Left renal cortex interstitium (tissue), 4 donors: ENCODE results near the gene SYT17. TPM values are rescaled to one million over a fixed set of nuclear protein-coding genes. Genes with fewer than 3 reads are reported as not detected.
"Not testable (repeated sequence)": the region's sequence is repeated elsewhere in the genome, so short reads cannot be mapped to it uniquely, and the experiment has no call there.

Source experiments
- DNase-seq, 4 donors: peaks; one replicate each; pipeline ENCODE4 v3.0.0-alpha.2; 2013; ENCODE audit warnings: low read depth in 4 of 4, low spot score in 2 of 4, missing footprints in 1 of 4
- polyA plus RNA-seq, 4 donors: library from polyadenylated mRNA; unstranded; fragments of 120-200 nt; gene quantifications; one replicate each; pipeline ENCODE4 v1.2.1, GENCODE V29; 2013; ENCODE audit not compliant: insufficient read length in 4 of 4

Gene SYT17
- polyA plus RNA-seq, 4 donors: 9.4 to 11.7 (median 10.2) TPM

DNA sequence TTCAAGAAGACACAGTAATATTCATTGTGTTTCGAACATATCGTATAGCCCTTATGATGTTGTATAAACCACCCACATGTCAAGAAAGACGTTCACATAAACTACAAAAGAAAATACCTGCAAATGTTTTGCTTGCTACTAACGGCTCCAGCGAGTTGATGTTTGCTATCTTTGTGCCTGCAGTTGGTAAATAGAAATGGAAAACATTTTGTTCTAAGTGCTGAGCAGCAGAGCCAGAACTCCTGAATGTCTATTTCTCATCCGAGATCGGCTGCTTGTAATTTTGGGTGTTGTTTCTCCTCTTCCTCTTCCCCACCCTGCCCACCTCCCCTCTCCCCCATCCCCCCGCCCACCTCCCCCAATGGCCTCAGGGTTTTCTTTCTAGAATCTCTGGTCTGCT lies 5.0 kb downstream of the SYT17 start:
- DNase-seq: no peak

DNA sequence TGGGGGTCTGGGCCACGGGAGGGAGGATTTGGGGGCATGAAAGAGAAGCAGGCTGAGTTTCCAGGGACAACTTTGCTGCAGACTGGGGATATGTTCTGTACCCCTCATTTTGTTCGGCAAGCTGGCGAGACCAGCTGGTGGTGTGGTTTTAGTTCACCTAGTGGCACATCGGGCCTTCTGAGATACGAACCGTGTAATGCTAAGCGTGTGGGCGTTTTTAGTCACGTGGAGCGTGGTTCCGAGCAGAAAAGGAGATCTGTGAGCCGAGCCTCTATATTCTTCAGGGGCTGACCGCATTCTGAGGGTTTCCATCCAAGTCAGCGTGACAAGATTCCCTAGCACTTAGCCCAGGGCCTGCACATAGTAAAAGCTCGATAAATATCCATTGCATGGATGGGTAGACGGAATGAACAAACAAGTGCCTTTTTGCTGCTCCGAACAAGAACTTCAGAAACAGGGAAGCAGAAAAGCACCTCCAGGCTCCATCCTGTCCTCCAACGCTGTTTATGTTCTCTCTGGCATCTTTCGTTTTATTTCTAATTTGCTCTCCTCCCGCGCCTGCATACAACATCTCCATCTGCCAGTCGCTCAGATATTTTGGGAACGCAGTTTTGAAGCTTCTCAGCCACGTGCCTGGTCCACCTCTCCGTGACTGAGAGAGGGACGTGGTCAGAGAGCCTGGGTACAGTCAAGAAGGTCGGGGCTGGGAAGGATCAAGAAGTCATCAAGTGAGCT lies 5.8 kb downstream of the SYT17 start:
- DNase-seq: no peak

DNA sequence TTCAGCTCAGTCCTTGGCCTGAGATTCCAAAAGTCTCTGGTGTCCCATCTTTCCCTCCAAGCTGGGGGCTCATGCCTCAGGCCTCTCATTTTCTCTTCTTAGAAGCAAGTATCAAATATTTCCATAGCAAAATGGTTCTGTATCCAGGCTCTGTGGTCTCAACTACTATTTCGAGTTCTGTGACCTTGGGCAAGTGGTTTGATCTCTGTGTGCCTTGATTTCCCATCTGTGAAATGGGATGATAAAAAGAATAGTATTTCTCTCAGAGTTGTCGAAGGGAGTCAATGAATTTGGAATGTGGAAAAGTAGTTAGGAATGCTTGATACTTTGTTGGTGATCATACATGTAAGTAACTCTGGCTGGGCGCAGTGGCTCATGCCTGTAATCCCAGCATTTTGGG lies 6.4 kb downstream of the SYT17 start:
- DNase-seq: no peak

DNA sequence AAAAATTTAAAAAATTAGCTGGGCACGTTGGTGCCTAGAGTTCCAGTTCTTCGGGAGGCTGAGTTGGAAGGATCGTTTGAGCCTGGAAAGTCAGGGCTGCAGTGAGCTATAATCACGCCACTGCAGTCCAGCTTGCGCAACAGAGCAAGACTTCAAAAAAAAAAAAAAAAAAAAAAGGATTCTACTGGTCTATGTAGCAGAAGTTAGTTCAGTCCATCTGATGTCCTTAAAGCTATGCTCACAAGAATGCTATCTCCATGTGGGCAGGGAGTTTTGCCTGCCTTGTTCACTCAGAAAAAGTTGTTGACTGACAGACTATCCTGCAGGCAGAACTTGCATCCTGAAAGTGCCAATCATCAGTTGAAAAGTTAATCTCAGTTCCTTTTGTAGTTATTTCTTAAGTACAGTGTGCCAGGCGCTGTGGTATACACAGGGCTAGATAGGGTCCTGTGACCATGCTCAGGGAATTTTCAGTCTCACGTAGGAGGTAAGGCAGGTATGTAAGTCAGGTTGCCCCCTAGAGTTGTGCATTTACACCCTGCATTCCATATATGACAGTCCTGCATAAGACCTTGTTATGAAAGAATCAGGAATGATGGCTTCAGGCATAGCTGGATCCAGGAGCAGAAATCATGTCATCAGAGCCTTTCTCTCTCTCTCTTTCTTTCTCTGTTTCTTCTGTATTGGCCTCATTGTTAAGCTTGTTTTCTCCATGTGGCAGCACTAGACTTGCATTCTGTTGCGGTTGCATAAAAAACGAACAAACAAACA lies 7.6 kb downstream of the SYT17 start:
- no peak for DNase-seq

DNA sequence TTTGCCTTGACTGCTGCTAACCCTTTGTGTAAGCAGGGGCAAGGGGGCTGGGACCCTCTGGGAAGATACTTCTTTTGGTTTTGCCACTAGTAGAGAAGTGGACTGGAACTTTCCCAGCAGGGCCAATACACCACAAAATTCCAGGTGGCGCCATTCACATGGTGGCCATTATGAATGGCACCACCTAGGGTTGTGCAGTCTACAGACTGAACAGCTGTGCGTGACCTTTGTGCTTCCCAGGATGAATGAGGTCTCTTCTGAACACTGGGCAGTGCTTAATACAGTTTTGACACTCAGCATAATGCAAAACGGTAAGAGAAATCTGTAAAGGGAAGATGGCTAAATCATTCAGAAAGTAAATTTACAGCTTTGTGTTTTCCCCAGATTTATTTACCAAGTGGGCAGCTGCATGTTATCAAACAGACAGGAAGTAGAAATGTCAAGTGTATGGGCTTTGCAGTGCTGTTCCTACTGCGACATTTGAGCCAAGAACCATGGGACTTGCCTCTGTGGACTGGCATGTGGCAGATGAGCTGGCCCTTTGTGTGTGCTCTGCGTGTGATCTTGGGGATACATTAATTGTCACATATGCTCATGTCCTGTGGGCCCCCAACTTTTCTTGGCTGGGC lies 9.2 kb downstream of the SYT17 start:
- no peak for DNase-seq

DNA sequence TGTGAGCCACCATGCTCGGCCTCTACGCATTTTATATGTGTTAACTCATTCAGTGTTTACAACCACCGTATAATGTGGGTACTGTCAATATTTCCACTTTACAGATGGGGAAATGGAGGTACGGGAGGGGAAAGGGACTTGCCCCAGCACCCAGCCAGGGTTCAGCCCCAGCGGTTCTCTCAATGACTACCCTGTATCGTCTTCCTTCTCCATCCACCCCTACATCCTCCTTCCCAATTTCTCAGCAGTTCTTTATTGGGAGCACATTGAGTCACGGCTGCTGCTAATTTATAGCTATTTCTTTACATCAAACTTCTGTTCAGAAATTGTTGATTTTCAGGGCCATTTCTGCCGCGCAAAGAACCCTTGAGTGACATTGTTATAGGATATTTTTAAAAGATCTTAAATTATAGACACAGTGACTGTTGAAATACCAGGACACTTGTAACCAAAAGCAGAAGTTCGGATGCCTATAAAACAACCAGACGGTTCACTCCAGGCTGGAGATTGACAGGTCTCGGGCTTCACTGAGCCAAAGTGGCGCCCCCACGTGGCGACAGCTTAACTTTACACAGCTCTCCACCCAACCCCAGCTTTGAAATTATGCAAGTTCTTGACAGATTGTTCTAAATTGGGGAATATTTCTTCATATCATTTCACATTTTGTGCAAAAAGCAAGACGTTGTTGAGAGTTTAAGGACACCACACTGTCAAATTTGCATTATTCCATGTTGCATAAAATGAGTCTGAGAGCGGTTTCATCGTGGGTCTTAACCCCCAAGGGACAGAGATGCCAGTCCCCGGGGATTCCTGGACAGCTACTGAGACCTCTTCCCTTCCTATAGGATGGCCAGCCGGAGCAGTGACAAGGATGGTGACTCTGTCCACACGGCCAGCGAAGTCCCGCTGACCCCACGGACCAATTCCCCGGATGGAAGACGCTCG lies 11.8 kb downstream of the SYT17 start:
- no peak for DNase-seq

DNA sequence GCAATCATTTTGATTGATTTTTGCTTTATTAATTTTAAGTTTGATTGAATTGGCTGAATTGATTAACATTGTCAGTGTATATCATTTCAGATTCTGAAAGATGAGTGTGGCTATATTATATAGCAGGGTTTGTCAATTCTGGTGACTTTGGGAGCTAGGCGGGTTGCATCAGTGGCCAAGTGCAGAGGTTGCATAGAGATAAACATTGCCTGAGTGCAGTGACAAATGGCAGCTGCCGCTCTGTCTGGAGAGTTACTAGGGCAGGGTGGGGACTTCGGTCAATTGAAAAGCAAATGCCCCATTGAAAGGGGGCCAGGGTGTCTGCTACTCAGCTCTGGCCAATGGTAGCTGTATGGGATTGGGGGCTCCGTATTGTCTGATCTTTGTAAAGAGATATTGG lies 12.7 kb downstream of the SYT17 start:
- no peak for DNase-seq

DNA sequence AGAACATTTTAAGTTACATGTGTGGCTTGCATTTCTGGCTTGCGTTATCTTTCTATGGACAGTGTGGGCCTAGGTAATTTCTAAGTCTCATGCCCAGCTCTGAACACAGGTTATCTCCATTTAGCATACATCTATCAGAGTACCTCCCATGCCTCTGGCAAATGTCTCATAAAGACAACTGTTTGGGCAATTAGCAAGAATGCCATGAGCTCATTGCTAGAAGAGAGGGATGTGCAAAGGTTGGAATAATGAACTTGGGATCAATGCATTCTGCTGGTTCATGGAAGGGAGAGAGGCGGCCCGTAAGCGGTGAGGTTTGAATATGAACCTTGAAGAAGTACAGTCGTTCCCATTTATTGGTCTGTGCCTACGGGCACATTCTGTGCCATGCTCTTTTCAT lies 14.4 kb downstream of the SYT17 start:
- no peak for DNase-seq

DNA sequence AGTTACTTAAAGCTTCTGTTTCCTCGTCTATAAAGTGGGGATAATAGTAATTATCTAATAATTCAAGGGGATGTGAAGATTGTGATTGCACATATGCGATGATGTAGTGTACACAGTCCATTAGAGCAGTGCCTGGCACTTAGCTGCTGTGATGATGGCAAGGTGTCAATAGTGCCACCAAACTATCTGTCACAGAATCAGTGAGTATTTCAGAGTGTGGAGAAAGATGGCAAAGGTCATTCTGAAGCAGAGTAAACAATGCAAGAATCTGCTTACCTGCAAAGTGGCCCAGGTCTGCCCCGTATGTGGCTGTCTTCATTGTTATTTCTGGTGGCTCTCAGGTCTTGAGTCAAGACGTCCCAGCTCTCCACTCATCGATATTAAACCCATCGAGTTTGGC lies 15.1 kb downstream of the SYT17 start:
- DNase-seq: no peak

DNA sequence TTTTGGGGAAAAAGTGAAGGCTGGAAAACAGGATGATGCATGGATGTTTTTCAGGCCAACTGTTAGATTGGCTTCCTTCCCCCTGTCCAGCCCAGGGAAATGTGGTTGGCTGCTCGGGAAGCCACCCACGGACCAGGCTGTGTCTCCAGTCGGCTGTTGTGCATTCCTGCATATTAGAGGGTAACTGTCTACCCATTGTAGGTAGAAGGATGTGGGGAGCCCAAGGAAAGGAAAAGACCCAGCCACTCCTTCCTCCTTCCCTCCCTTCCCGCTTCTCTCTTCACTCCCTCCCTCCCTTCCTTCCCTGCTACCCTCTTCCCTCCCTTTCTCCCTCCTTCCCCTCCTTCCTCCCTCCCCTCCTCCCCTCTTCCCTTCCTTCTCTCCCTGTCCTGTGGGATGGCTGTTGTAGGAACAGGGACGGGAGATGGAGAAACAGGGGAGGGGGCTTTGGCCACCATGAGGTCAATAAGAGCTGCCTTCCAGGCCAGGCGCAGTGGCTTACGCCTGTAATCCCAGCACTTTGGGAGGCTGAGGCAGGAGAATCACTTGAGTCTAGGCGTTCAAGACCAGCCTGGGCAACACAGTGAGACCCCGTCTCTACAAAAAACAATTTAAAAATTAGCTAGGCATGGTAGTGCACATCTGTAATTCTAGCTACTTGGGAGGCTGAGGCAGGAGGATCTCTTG lies 16.9 kb downstream of the SYT17 start:
- no peak for DNase-seq

DNA sequence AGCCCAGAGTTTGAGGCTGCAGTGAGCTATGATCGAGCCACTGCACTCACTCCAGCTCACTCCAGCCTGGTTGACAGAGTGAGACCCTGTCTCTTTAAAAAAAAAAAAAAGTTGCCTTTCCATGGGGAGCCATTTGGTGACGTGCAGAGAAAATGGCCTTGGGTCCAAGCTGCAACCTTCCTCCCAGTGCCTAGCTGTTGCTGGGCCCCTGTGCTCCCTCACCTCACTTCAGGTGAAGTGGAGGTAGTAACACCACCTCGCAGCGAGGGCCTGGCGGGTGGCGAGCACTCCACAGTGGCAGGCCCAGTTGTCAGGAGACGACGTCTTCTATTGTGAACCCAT lies 17.4 kb downstream of the SYT17 start:
- no peak for DNase-seq

DNA sequence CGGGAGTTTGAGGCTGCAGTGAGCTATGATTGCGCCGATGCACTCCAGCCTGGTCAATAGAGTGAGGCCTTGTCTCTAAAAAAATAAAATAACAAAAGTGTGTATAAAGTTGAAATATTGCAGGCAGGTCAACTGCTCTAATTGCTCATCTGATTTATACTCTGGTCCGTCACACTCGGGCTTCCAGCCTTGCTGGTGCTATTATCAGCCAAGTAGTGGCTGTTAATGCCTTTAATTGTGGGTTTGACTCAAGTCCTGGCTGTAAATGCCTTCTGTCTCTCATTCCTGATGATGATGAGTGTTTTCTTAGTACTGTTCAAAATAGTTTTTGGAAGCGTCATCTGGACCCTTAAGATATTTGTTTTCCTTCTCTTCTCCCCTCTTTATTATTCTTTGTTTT lies 18.4 kb downstream of the SYT17 start:
- no peak for DNase-seq

DNA sequence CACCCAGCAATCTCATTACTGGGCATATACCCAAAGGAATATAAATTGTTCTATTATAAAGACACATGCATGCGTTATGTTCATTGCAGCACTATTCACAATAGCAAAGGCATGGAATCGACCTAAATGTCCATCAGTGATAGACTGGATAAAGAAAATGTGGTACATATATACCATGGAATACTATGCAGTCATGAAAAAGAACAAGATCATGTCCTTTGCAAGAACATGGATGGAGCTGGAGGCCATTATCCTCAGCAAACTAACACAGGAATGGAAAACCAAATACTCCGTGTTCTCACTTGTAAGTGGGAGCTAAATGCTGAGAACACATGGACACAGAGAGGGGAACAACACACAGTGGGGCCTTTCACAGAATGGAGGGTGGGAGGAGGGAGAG lies 19.9 kb downstream of the SYT17 start:
- not testable (repeated sequence) for DNase-seq

DNA sequence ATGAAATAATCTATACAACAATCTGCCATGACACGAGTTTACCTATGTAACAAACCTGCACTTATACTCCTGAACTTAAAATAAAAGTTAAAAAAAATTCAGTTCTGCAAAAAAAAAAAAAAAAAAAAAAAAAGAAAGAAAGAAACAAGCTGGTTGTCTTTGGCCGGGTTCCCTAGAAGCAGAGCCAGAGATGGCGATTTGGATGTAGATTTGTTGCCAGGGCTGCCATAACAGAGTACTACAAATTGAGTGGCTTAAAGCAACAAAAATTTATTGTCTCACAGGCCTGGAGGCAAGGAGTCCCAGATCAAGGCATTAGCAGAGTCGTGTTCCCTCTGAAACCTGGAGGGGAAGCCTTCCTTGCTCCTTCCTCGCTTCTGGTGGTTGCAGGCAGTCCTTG lies 20.4 kb downstream of the SYT17 start:
- DNase-seq: no peak

DNA sequence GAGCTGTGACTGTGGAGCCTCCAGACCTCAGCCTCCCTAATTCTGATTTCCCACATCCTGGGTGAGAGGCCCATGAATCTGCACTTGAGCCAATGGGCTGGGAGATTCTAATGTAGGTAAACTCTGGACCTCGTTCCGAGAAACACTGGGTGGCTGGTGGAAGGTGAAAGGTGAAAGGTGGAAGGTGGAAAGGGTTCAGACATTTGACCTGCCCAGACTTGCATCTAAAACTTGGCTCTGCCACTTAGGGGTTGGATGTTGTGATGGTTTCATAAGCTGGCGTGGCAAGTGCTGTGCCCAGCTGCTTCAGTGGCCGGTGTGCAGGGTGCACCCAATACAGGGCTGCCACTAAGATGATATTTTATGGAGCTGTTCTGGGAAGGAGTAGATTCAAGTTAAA lies 24.8 kb downstream of the SYT17 start:
- DNase-seq: no peak

DNA sequence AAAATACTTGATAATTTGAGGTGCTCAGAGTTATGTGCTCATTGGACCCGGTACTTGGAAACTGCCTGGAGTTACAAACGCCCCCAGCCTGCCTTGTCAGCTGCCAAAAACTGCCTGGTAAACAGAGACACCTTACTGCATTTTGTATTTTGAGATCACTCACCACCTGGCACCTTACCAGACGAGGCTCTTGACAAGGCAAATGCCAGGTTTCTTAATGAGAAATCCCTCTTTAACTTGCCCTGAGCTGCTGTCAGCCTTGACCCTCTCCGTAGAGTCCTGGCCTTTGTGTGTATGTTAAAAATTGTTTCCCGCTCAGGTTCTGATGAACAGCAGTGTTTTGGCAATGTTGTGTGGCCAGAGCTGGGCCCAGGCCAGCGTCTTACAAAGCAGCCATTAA lies 28.8 kb downstream of the SYT17 start:
- DNase-seq: no peak

DNA sequence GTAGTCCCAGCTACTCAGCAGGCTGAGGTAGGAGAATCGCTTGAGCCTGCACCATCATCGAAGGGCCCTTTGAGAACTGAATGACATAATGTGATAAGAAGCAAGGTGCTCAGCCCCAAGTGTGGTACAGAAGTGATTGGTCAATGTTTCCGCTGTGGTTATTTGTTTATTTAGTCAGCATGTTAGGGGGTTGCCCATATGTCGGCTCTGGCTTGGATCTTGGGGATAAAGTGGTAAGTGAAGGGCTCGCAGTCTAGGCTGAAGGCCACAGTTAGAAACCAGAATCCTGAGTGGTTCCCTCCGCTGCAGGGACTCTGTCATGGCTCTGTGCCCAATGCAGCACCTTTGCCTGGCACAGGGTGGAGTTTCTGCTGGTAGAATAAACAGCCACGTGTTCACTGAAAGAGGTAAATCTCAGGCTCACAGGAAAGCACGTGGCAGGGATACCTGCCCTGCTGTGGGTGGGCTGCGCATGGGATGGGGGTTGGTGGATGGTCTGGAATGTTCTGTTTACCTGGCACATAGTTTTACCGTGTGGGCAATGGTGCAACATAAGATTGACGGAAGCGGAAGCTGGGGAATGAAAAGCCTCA lies 35.4 kb downstream of the SYT17 start:
- DNase-seq: no peak

DNA sequence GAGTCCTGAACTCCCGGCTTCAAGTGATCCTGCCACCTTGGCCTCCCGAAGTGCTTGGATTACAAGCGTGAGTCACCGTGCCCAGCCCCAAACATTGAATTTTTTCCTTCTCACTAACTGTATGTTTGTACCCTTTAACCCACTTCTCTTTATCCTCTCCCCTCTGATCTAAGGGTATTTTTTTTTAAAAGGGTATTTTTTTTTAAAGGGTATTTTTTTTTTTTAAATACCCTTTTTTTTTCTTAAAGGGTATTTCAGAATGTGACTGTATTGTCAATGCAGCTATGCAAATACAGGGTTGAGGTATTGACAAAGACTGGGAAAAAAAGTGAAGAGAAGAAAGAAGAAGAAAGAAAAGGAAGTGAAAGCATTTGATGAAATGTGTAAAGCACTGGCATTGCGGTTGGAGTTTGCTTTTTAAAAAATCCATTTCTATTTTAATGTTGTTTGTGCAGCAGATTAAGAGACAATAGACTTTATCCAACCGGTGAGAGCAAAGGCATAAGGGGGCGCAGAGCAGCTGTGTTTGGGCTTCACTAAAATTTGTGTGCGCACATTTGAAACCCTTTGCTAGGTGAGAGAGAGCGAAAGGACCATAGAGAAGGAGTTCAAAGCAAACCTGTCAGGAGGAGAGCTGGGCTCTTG lies 42.4 kb downstream of the SYT17 start:
- DNase-seq: no peak

DNA sequence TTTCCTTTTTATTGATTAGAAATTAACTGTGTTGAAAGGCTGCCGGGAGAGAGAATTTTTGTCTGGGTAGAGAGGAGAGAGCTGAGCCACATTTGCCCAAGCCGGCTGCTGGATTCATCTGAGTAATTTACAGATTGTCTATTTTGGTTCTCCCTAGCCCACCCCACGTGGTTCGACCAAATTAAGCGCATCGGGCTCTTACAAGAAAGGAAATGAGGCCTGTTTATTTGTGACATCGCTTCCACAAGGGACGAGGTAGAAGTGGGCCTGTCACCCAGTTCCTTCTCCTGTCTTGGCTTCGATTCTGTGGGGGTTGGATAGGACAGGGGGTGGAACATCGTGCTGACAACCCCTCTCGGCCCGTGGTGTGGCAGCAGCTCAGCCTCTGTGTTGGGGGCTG lies 42.9 kb downstream of the SYT17 start:
- DNase-seq: no peak
